WI38 (cell line): ENCODE measurements around the gene NEK1.

Experiments
- H3K4me3 ChIP-seq: 2 replicates; pipeline ENCODE4 v1.5.1; 2011; ENCODE audit warnings: low read depth, mild to moderate bottlenecking, control low read depth, low read length
- CTCF ChIP-seq: IDR thresholded peaks from 2 replicates; pipeline ENCODE4 v1.5.1; 2012; ENCODE audit warnings: low read depth, mild to moderate bottlenecking, control low read depth, low read length

The NEK1 gene

GRCh38 chr4:169658196-169658595 lies 45.8 kb upstream of the NEK1 start:
- no peak overlapping the region for H3K4me3 ChIP-seq
- no peak for TF ChIP-seq CTCF

- no peak for TF ChIP-seq CTCF
- H3K4me3 ChIP-seq = no peak overlapping the region
These were observed 45.2 kb upstream of the NEK1 start for GRCh38 chr4:169657470-169658107.

- H3K4me3 ChIP-seq = no peak overlapping the region
- no peak for TF ChIP-seq CTCF
These were observed 43.0 kb upstream of the NEK1 start for GRCh38 chr4:169655401-169655800.

GRCh38 chr4:169652535-169652934 lies 40.2 kb upstream of the NEK1 start:
- H3K4me3 ChIP-seq = no peak overlapping the region
- no peak for TF ChIP-seq CTCF

GRCh38 chr4:169650227-169650936 lies 38.0 kb upstream of the NEK1 start:
- no peak for TF ChIP-seq CTCF
- H3K4me3 ChIP-seq = no peak overlapping the region

GRCh38 chr4:169649545-169650226 lies 37.3 kb upstream of the NEK1 start:
- no peak for TF ChIP-seq CTCF
- H3K4me3 ChIP-seq = no peak overlapping the region

- no peak for TF ChIP-seq CTCF
- no peak overlapping the region for H3K4me3 ChIP-seq
These were observed 33.2 kb upstream of the NEK1 start for GRCh38 chr4:169645627-169646026.
